HG02642 (cell line): ENCODE data around the gene RET.
"Not testable (repeated sequence)": the region's sequence is repeated elsewhere in the genome, so short reads cannot be mapped to it uniquely, and the experiment has no call there.

ENCODE experiments used
- ATAC-seq: cut with Tn5 transposase; IDR thresholded peaks from one replicate; pipeline ENCODE4 v1.9.1; 2021; ENCODE audit warnings: mild to moderate bottlenecking; ENCODE audit not compliant: unreplicated experiment, poor library complexity

The RET gene

GRCh38 chr10:43130770-43131171, 53.9 kb downstream of the RET start:
- no peak for ATAC-seq

GRCh38 chr10:43131256-43131655, 54.4 kb downstream of the RET start:
- ATAC-seq, result no peak

- ATAC-seq, result no peak
Observed at GRCh38 chr10:43131906-43132305, 55.0 kb downstream of the RET start.

GRCh38 chr10:43132867-43133787, 56.3 kb downstream of the RET start:
- no peak for ATAC-seq

GRCh38 chr10:43134126-43134905, 57.4 kb downstream of the RET start:
- no peak for ATAC-seq

GRCh38 chr10:43135064-43135463, 58.2 kb downstream of the RET start:
- ATAC-seq, result no peak

- no peak for ATAC-seq
Observed at GRCh38 chr10:43135656-43136055, 58.8 kb downstream of the RET start.

- no peak for ATAC-seq
Observed at GRCh38 chr10:43136432-43136831, 59.6 kb downstream of the RET start.

DNA sequence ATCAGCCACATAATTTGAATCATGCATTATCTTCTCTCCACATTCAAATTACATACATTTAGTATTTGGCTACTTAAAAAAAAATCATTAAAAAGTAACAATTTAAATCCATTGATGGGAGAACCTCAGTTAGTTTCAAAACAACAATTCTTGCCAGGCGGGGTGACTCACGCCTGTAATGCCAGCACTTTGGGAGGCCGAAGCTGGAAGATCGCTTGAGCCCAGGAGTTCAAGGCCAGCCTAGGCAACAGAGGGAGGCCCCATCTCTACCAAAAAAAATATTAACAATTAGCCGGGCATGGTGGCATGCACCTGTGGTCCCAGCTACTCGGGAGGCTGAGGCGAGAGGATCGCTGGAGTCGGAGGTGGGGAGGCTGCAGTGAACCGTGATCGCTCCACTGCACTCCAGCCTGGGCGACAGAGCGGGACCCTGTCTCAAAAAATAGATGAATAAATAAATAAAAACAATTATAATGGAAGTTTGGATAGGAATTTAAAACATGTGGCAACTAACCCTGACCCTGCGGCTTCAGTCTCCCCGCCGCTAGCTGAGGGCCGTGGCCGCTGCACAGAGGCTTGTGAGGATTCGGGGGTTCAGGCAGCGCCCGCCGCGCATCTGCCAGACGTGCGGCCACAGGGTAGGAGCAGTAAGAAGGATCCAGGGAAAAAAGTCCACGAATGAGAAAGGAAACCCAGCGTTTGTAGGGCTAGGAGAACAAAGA, 60.3 kb downstream of the RET start:
- no peak for ATAC-seq

DNA sequence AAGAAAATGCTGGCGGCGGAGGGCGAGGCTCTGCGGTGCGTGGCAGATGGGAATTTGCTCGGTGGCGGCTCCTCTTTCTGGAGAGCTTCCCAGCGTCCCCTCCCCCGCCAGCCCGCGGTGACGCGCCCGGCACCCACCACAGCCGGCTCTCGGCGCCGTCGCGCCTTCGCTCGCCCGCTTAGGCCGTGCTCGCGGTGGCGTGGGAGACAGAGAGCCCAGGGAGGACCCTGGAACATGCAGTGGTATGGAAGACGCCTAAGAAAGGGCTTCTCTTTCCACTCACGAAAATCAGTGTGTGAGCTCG, 60.8 kb downstream of the RET start:
- ATAC-seq, result peak; percentile 17

- ATAC-seq, result peak; percentile 76
Observed at GRCh38 chr10:43138021-43138756, 61.3 kb downstream of the RET start, which contains the start of gene CSGALNACT2. Gene CSGALNACT2 (plus strand): TSS chr10:43138445. CDS start chr10:43155150, 16,705 bp downstream.

DNA sequence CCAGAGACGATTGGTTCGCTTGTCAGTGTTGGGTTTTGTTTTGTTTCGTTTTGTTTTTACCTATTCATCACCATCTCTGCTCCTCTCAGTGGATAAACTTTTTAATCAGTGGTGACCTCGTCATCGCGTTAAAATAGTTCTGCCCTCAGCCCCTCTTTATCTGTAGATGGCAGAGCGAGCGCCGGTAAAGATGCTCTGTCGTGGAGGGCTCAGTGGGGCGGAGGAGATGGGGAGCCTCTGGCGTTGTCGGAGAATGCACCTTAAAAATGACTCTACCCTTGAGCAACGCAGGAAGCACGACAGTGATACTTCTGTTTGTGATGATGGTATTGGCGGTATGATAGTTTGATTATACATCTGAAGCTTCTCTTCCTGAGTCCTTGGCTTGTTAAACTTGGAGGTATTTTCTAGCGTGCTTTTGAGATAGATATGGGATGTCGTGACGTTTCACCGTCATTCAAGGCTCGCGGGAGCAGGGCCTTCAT, 61.9 kb downstream of the RET start:
- ATAC-seq, result peak; percentile 33

DNA sequence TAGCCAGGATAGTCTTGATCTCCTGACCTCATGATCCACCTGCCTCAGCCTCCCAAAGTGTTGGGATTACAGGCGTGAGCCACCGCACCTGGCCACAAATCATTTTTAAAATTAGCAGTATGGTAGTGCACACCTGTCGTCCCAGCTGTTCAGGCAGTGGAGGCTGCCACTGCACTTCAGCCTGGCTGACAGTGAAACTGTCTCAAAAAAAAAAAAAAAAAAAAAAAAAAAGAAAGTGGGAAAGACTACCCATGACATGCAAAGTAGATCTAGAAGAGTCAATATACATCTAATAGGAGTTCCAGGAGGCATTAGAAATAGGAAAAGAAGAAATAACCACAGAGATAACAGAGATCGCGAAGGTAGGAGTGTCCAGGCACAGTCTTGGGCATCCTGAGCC, 64.6 kb downstream of the RET start:
- no peak for ATAC-seq

- ATAC-seq, result no peak
Observed at GRCh38 chr10:43145311-43145710, 68.4 kb downstream of the RET start.

GRCh38 chr10:43145936-43146335, 69.1 kb downstream of the RET start:
- ATAC-seq, result not testable (repeated sequence)

GRCh38 chr10:43151371-43151770, 74.5 kb downstream of the RET start:
- no peak for ATAC-seq

DNA sequence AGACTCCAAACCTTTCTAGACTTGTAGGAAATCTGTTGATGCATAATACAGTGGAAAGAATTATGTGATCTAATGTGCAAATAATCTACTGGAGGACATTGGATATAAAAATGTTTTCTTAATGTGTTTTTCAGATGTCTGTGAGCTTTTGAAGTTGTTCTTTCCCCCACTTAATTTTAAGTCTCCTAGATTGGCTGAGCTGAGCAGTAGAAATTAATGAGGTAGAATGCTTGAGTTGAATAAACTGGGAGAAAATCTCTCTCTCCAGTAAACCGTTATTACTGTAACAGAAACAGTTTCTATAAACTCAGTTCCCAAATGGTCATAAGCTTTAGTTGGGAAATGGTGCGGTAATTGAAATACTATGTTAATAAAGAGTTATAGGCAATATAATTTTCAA, 77.0 kb downstream of the RET start:
- no peak for ATAC-seq

DNA sequence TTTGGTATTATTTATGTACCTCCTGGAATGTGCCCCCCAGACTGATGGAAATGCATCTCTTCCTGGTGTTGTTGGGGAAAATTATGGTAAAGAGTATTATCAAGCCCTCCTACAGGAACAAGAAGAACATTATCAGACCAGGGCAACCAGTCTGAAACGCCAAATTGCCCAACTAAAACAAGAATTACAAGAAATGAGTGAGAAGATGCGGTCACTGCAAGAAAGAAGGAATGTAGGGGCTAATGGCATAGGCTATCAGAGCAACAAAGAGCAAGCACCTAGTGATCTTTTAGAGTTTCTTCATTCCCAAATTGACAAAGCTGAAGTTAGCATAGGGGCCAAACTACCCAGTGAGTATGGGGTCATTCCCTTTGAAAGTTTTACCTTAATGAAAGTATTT, 78.4 kb downstream of the RET start:
- no peak for ATAC-seq

GRCh38 chr10:43155741-43156140, 78.9 kb downstream of the RET start:
- no peak for ATAC-seq
